Bronchial epithelial cell (primary cell): ENCODE results near the gene AHR. TPM values are rescaled to one million over a fixed set of nuclear protein-coding genes. Genes with fewer than 3 reads are reported as not detected.
"Not testable (repeated sequence)": the region's sequence is repeated elsewhere in the genome, so short reads cannot be mapped to it uniquely, and the experiment has no call there.

Experiments
- DNase-seq: peaks from one replicate; pipeline ENCODE4 v3.0.0-alpha.2; 2010; ENCODE audit warnings: low read depth
- FAIRE-seq: peaks from 2 replicates; lab custom pipeline; 2011; peaks lifted over from hg19 to GRCh38; lab: Jason Lieb, UNC
- H3K27me3 ChIP-seq: 2 replicates; pipeline ENCODE4 v1.5.1; 2011; ENCODE audit warnings: low read length; ENCODE audit not compliant: control insufficient read depth, insufficient read depth
- H3K36me3 ChIP-seq: 2 replicates; pipeline ENCODE4 v1.5.1; 2011; ENCODE audit warnings: low read length; ENCODE audit not compliant: control insufficient read depth, insufficient read depth
- H3K4me3 ChIP-seq: 2 replicates; pipeline ENCODE4 v1.5.1; 2011; ENCODE audit warnings: mild to moderate bottlenecking, low read depth, low read length, control low read depth
- total RNA-seq: library from RNA; depleted of rRNA; stranded (reverse); fragments of >200 nt; gene quantifications from 2 replicates; pipeline ENCODE4 v1.2.1, GENCODE V29; 2014
- TF ChIP-seq, protein P1 (sequence below): IDR thresholded peaks from 2 replicates; pipeline ENCODE4 v1.5.1; 2011; ENCODE audit warnings: mild to moderate bottlenecking, moderate library complexity, low read length, control low read depth, inconsistent platforms; ENCODE audit not compliant: insufficient read depth, severe bottlenecking

The AHR gene
- total RNA-seq, 1 donor from 2014 or later = 85.6 TPM

DNA sequence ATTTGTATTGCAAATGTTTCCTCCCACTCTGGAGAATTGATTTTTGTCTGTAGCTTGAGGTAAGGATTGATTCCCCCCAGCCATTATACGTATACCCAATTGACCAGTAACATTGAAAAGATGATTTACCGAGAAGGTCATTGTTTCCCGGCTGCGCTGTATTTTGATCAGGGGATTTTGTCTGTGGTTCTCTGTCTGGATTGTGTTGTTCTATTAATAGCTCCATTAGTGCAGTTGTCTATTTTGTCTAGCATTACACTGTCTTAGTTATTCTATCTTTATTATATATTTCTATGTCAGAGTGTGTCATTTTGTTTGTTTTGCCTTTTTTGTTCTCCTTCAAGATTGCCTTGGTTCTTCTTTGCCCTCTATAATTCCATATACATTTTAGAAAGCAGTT lies 37.7 kb downstream of the AHR start:
- Histone ChIP-seq H3K4me3 (no peak overlapping the region), H3K36me3 (peaks cover 19% of the 10 kb centered on the region)
- DNase-seq = no peak

DNA sequence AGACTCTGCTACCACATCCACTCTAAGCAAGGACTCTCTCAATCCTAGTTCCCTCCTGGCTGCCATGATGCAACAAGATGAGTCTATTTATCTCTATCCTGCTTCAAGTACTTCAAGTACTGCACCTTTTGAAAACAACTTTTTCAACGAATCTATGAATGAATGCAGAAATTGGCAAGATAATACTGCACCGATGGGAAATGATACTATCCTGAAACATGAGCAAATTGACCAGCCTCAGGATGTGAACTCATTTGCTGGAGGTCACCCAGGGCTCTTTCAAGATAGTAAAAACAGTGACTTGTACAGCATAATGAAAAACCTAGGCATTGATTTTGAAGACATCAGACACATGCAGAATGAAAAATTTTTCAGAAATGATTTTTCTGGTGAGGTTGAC lies 40.7 kb downstream of the AHR start:
- H3K36me3 ChIP-seq = peaks cover 18% of the 10 kb centered on the region
- DNase-seq (no peak), FAIRE-seq (no peak)
- TF ChIP-seq, protein P1, sequence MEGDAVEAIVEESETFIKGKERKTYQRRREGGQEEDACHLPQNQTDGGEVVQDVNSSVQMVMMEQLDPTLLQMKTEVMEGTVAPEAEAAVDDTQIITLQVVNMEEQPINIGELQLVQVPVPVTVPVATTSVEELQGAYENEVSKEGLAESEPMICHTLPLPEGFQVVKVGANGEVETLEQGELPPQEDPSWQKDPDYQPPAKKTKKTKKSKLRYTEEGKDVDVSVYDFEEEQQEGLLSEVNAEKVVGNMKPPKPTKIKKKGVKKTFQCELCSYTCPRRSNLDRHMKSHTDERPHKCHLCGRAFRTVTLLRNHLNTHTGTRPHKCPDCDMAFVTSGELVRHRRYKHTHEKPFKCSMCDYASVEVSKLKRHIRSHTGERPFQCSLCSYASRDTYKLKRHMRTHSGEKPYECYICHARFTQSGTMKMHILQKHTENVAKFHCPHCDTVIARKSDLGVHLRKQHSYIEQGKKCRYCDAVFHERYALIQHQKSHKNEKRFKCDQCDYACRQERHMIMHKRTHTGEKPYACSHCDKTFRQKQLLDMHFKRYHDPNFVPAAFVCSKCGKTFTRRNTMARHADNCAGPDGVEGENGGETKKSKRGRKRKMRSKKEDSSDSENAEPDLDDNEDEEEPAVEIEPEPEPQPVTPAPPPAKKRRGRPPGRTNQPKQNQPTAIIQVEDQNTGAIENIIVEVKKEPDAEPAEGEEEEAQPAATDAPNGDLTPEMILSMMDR = no peak
- H3K27me3 ChIP-seq = no peaks in the 10 kb centered on the region
- H3K4me3 ChIP-seq = no peak overlapping the region

More for the DNA sequence above, 37.7 kb downstream of the AHR start:
- no peak for FAIRE-seq
- no peaks in the 10 kb centered on the region for H3K27me3 ChIP-seq
- TF ChIP-seq, protein P1 = no peak

DNA sequence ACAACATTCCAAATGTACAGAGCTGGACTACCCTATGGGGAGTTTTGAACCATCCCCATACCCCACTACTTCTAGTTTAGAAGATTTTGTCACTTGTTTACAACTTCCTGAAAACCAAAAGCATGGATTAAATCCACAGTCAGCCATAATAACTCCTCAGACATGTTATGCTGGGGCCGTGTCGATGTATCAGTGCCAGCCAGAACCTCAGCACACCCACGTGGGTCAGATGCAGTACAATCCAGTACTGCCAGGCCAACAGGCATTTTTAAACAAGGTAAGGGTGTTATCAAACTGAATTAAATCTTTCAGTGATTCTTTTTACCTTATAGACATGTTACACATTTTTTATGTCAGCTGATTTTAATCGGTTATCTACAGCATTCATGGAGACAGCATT lies 41.5 kb downstream of the AHR start:
- no peak for FAIRE-seq
- peaks cover 18% of the 10 kb centered on the region for H3K36me3 ChIP-seq
- DNase-seq = no peak
- H3K4me3 ChIP-seq = no peak overlapping the region
- TF ChIP-seq, protein P1 = no peak
- H3K27me3 ChIP-seq = no peaks in the 10 kb centered on the region

DNA sequence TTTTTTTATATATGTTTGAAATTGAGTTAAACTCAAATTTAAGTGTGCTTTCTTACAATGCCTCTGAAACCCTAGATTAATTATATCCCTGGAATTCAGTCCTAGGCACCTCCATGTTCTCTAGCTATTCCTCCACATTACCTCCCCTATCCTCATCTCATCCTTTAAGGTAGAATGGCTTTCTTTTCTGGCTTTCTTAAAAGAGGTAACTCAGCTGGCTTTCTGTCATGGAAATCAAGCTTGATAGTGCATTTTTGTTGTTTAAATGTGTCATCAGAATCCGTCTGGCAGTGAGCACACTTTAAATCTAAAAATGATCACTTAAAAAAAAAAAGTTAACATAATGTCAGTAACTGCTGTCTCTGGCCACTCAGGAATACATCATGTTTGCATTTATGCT lies 42.2 kb downstream of the AHR start:
- Histone ChIP-seq H3K36me3 (peaks cover 16% of the 10 kb centered on the region), H3K27me3 (no peaks in the 10 kb centered on the region), H3K4me3 (no peak overlapping the region)
- no peak for DNase-seq
- TF ChIP-seq, protein P1 = no peak
- FAIRE-seq = no peak

DNA sequence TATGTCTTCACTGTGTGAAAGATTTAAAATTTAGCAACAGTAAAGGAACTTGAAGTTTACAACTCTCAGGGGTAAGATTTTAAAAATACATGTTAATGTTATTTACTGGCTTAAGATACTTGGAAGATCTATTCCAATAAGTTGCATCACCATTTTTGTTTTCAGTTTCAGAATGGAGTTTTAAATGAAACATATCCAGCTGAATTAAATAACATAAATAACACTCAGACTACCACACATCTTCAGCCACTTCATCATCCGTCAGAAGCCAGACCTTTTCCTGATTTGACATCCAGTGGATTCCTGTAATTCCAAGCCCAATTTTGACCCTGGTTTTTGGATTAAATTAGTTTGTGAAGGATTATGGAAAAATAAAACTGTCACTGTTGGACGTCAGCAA lies 44.3 kb downstream of the AHR start:
- TF ChIP-seq, protein P1 = no peak
- no peak for FAIRE-seq
- no peaks in the 10 kb centered on the region for H3K27me3 ChIP-seq
- DNase-seq = no peak
- no peak overlapping the region for H3K4me3 ChIP-seq
- peaks cover 16% of the 10 kb centered on the region for H3K36me3 ChIP-seq

DNA sequence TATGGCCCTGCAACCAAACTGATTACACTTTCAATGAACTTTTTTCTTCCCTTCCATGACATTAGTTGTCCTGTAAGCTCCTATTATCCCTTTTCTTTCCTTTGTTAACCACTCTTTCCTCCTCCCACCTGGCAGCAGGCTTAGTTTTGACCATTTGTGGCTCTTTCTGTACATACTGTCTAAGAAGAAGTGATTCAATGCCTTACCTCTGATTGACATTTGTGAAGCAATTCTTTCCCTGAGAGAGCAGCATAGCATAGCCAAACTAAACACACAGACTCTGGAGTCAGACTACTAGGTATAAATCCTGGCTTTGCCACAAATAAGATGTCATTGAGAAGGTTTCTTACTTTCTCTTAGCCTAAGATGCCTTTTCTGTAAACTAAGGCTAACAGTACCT lies 48.9 kb downstream of the AHR start:
- DNase-seq (no peak), FAIRE-seq (no peak)
- Histone ChIP-seq H3K4me3 (no peak overlapping the region), H3K36me3 (peaks cover 3% of the 10 kb centered on the region), H3K27me3 (no peaks in the 10 kb centered on the region)
- TF ChIP-seq, protein P1 = no peak

DNA sequence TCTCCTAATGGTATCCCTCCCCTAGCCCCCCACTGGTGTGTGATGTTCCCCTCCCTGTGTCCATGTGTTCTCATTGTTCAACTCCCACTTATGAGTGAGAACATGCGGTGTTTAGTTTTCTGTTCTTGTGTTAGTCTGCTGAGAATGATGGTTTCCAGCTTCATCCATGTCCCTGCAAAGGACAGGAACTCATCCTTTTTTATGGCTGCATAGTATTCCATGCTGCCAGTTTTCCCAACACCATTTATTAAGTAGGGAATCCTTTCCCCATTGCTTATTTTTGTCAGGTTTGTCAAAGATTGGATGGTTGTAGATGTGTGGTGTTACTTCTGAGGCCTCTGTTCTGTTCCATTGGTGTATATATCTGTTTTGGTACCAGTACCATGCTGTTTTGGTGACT lies 50.5 kb downstream of the AHR start:
- not testable (repeated sequence) for H3K4me3 ChIP-seq, DNase-seq, FAIRE-seq, H3K36me3 ChIP-seq, H3K27me3 ChIP-seq

DNA sequence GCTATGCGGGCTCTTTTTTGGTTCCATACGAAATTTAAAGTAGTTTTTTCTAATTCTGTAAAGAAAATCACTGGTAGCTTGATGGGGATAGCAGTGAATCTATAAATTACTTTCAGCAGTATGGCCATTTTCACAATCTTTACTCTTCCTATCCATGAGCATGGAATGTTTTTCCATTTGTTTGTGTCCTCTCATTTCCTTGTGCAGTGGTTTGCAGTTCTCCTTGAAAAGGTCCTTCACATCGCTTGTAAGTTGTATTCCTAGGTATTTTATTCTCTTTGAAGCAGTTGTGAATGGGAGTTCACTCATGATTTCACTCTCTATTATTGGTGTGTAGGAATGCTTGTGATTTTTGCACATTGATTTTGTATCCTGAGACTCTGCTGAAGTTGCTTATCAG lies 51.9 kb downstream of the AHR start:
- not testable (repeated sequence) for H3K27me3 ChIP-seq, H3K36me3 ChIP-seq, DNase-seq, H3K4me3 ChIP-seq, FAIRE-seq
